Cardiac muscle cell (in vitro differentiated cells and primary cell): ENCODE measurements around the gene HTR1B. TPM values are rescaled to one million over a fixed set of nuclear protein-coding genes. Genes with fewer than 3 reads are reported as not detected.
A peak's percentile ranks its signal among the peaks of the same experiment; 100 is the strongest.

ENCODE experiments used
- DNase-seq, 2 donors: peaks; one replicate each; pipeline versions ENCODE4 v3.0.0 to v3.0.0-alpha.2; 2010 to 2017; ENCODE audit warnings: low read depth in 1 of 2, low spot score in 1 of 2
- H3K27ac ChIP-seq: fragments of 200-600 bp; sonication (generic); 2 replicates; pipeline ENCODE4 v1.5.1; 2016
- H3K27me3 ChIP-seq: fragments of 200-600 bp; sonication (generic); 2 replicates; pipeline ENCODE4 v1.6.0; 2016; ENCODE audit warnings: control low read depth
- H3K36me3 ChIP-seq: fragments of 200-600 bp; sonication (generic); 2 replicates; pipeline ENCODE4 v1.5.1; 2016; ENCODE audit warnings: control low read depth
- H3K4me1 ChIP-seq: fragments of 200-600 bp; sonication (generic); 2 replicates; pipeline ENCODE4 v1.8.1; 2017; ENCODE audit warnings: low read depth, mild to moderate bottlenecking, mixed run types
- H3K4me3 ChIP-seq: fragments of 200-600 bp; sonication (generic); 2 replicates; pipeline ENCODE4 v1.5.1; 2016; ENCODE audit warnings: mild to moderate bottlenecking
- H3K9me3 ChIP-seq: fragments of 200-600 bp; sonication (generic); 2 replicates; pipeline ENCODE4 v1.5.1; 2017; ENCODE audit warnings: low read depth, mild to moderate bottlenecking, control low read depth
- CTCF ChIP-seq: IDR thresholded peaks from 2 replicates; pipeline ENCODE4 v1.5.1; 2012; ENCODE audit warnings: low read depth, mild to moderate bottlenecking, low read length
- polyA plus RNA-seq: library from polyadenylated mRNA; unstranded; fragments of >200 nt; fragmentation: Nextera tagmentation; extraction: Ambion mirVana; gene quantifications from 2 replicates; pipeline ENCODE4 v1.2.1, GENCODE V29; 2016
- total RNA-seq: library from RNA; depleted of rRNA; stranded (reverse); fragments of >200 nt; gene quantifications from 2 replicates; pipeline ENCODE4 v1.2.3, GENCODE V29; 2016

The HTR1B gene
- total and polyA plus RNA-seq, 2 experiments from 2014 or later: 0.97 to 6.4 TPM

- no peak for DNase-seq
- peaks cover 43% of the 10 kb centered on the region for H3K27me3 ChIP-seq
- no peak overlapping the region for H3K4me3 ChIP-seq
- H3K4me1 ChIP-seq: no peaks in the 10 kb centered on the region
- H3K36me3 ChIP-seq: no peaks in the 10 kb centered on the region
- TF ChIP-seq CTCF: no peak
- H3K27ac ChIP-seq: no peak overlapping the region
- H3K9me3 ChIP-seq: no peaks in the 10 kb centered on the region
Observed at GRCh38 chr6:77468939-77469338, 5.6 kb upstream of the HTR1B start.

- DNase-seq: peak; percentile 40 to 55
- peaks cover 51% of the 10 kb centered on the region for H3K27me3 ChIP-seq
- no peaks in the 10 kb centered on the region for H3K36me3 ChIP-seq
- H3K27ac ChIP-seq: no peak overlapping the region
- H3K9me3 ChIP-seq: no peaks in the 10 kb centered on the region
- H3K4me3 ChIP-seq: peak overlapping the region; percentile 53
- TF ChIP-seq CTCF: peak; percentile 11
- no peaks in the 10 kb centered on the region for H3K4me1 ChIP-seq
Observed at GRCh38 chr6:77466451-77467437, 3.5 kb upstream of the HTR1B start.

GRCh38 chr6:77466055-77466450, 2.8 kb upstream of the HTR1B start:
- TF ChIP-seq CTCF: peak; percentile 86
- Histone ChIP-seq H3K36me3 (no peaks in the 10 kb centered on the region), H3K4me1 (no peaks in the 10 kb centered on the region), H3K9me3 (no peaks in the 10 kb centered on the region), H3K27ac (no peak overlapping the region), H3K27me3 (peaks cover 51% of the 10 kb centered on the region), H3K4me3 (peak overlapping the region; percentile 53)
- DNase-seq: peak; percentile 78 to 82

GRCh38 chr6:77464495-77464867, 1.2 kb upstream of the HTR1B start:
- Histone ChIP-seq H3K4me1 (peaks cover 7% of the 10 kb centered on the region), H3K36me3 (no peaks in the 10 kb centered on the region), H3K27ac (no peak overlapping the region), H3K27me3 (peaks cover 44% of the 10 kb centered on the region), H3K4me3 (peak overlapping the region; percentile 67), H3K9me3 (no peaks in the 10 kb centered on the region)
- DNase-seq: no peak
- TF ChIP-seq CTCF: no peak

GRCh38 chr6:77463861-77464494, 687 bp upstream of the HTR1B start:
- H3K4me1 ChIP-seq: peaks cover 7% of the 10 kb centered on the region
- peaks cover 41% of the 10 kb centered on the region for H3K27me3 ChIP-seq
- TF ChIP-seq CTCF: no peak
- H3K36me3 ChIP-seq: no peaks in the 10 kb centered on the region
- H3K9me3 ChIP-seq: no peaks in the 10 kb centered on the region
- H3K4me3 ChIP-seq: peak overlapping the region; percentile 67
- H3K27ac ChIP-seq: no peak overlapping the region
- peak in 1 of 2 donors; percentile 55 for DNase-seq
